NCI-H2081 (cell line): ENCODE results near the gene NELFB.

Experiments used
- DNase-seq, 2 experiments: peaks; one replicate each; lab custom pipeline; 2025; lab: John Stamatoyannopoulos, UW

The NELFB gene

GRCh38 chr9:137223078-137223970 lies 31.8 kb upstream of the NELFB start:
- peak; percentile 96 to 97 for DNase-seq

GRCh38 chr9:137224830-137225694 lies 30.1 kb upstream of the NELFB start, which contains the start of gene CYSRT1:
CYSRT1 (plus strand) TSS chr9:137225174; CDS start chr9:137225622, 448 bp downstream.
- DNase-seq = no peak

- DNase-seq = no peak
Measured at GRCh38 chr9:137225699-137226331, 29.3 kb upstream of the NELFB start.

GRCh38 chr9:137226338-137227053 lies 28.6 kb upstream of the NELFB start:
- no peak for DNase-seq

- DNase-seq = peak; percentile 71 to 73
Measured at GRCh38 chr9:137227054-137227852, 27.9 kb upstream of the NELFB start, which contains the start of gene RNF224. RNF224 (plus strand) TSS chr9:137227502; CDS start chr9:137228336, 834 bp downstream.

GRCh38 chr9:137227853-137228505 lies 27.1 kb upstream of the NELFB start:
- no peak for DNase-seq

- DNase-seq = no peak
Measured at GRCh38 chr9:137228506-137228967, 26.6 kb upstream of the NELFB start.

GRCh38 chr9:137228968-137229896 lies 25.9 kb upstream of the NELFB start:
- no peak for DNase-seq

- no peak for DNase-seq
Measured at GRCh38 chr9:137229903-137230704, 25.0 kb upstream of the NELFB start.

- no peak for DNase-seq
Measured at GRCh38 chr9:137230705-137231371, 24.3 kb upstream of the NELFB start, which contains the start of gene SLC34A3. SLC34A3 (plus strand) TSS chr9:137230901; CDS start chr9:137231703, 802 bp downstream.

GRCh38 chr9:137231372-137232039 lies 23.6 kb upstream of the NELFB start:
- DNase-seq = no peak

GRCh38 chr9:137232101-137232500 lies 23.0 kb upstream of the NELFB start:
- DNase-seq = no peak

GRCh38 chr9:137232510-137232909 lies 22.6 kb upstream of the NELFB start:
- no peak for DNase-seq

- DNase-seq = no peak
Measured at GRCh38 chr9:137233143-137233980, 21.8 kb upstream of the NELFB start.

GRCh38 chr9:137234055-137234697 lies 21.0 kb upstream of the NELFB start:
- no peak for DNase-seq
